HG03175 (cell line): ENCODE data around the gene DACH1.
"Not testable (repeated sequence)": the region's sequence is repeated elsewhere in the genome, so short reads cannot be mapped to it uniquely, and the experiment has no call there.

Source experiments
- ATAC-seq: cut with Tn5 transposase; IDR thresholded peaks from one replicate; pipeline ENCODE4 v1.9.1; 2021; ENCODE audit warnings: mild to moderate bottlenecking, moderate library complexity; ENCODE audit not compliant: unreplicated experiment

Gene DACH1

DNA sequence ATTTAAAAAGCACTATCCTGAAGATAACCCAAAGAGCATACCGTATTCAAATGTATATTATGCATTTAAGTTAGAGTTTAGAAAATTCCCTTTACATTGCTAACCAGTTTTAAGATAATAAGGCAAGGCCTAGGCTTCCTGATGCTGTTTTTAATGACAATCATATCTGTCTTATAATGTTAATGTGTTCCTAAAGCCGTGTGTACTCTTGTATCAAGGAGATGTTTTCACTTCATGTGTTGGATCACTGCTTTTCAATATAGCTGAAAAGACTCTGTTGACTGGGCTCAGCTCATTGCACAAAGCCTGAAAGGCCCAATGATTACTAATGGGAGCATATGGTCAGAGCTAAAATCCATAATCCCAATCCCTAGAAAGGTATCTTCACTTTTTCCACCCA, 81.6 kb downstream of the DACH1 start:
- no peak for ATAC-seq

DNA sequence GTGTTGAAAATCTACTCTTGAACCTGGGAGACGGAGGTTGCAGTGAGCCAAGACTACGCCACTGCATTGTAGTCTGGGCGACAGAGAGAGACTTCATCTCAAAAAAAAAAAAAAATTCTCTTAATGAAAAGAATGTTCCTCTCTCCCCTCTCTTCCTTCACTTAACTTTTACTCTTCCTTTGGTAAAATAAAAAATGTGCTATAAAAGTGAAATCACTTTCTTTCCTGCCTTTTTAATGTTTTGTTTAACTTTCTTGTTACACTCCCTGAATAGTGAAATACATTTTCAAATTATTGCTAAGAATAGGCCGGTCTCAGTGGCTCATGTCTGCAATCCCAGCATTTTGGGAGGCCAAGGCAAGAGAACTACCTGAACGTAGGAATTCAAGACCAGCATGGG, 86.5 kb downstream of the DACH1 start:
- no peak for ATAC-seq

- not testable (repeated sequence) for ATAC-seq
Measured at GRCh38 chr13:71778998-71779397, 88.0 kb downstream of the DACH1 start.

DNA sequence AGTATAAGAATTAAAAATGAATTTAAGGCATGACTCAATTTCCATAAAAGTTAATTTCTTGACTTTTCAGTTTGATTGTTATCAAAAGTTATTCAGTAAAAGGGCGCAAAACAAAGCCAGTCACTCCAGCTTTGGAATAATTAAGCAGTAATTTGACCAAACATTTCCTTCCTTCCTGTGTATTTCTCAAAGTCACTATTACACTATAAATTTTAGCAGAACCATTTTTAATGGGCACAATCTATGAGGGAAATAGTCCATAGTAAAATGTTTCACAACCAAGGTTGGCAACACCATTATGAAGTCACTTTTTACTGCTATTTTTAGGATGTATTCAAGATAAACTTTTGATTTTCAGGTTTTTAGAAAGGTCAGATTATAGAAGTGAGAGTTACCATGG, 91.0 kb downstream of the DACH1 start:
- ATAC-seq = no peak

DNA sequence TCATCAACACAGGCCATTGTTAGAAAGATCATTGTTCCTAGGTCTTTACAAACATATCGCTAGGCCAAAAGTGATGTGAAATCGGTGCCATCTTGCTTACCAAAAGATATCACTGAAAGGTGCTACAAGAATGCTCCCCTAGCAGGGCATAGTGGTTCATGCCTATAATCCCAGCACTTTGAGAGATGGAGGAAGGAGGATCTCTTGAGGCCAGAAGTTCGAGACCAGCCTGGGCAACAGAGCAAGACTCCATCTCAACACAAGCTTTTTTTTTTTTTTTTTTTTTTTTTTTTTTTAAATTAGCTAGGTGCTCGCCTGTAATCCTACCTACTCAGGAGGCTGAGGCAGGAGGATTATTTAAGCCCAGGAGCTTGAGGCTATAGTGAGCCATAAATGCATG, 92.1 kb downstream of the DACH1 start:
- ATAC-seq = no peak

- no peak for ATAC-seq
Measured at GRCh38 chr13:71773531-71773930, 93.5 kb downstream of the DACH1 start.

GRCh38 chr13:71772361-71772760, 94.6 kb downstream of the DACH1 start:
- no peak for ATAC-seq

- ATAC-seq = no peak
Measured at GRCh38 chr13:71771144-71771543, 95.9 kb downstream of the DACH1 start.

DNA sequence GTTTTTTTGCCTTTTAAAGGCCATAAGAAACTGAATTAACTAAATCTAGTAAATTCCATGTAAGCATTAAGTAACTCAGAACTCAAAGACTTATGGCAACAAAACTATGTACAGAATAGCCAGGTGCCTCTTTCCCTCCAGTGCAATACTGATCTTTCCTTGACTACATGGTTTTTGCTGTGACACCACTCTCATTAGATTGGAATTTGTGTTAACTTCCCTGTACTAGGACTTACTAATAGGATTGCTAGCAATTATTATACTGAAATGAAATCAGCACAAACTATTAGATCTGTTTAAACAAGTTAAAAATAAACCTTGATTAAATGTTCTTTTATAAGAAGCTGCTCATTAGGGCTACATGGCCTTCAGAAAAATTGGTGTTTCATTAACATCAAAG, 96.3 kb downstream of the DACH1 start:
- ATAC-seq = no peak

- ATAC-seq = no peak
Measured at GRCh38 chr13:71768881-71769280, 98.1 kb downstream of the DACH1 start.

GRCh38 chr13:71759651-71760511, 107.1 kb downstream of the DACH1 start:
- no peak for ATAC-seq

DNA sequence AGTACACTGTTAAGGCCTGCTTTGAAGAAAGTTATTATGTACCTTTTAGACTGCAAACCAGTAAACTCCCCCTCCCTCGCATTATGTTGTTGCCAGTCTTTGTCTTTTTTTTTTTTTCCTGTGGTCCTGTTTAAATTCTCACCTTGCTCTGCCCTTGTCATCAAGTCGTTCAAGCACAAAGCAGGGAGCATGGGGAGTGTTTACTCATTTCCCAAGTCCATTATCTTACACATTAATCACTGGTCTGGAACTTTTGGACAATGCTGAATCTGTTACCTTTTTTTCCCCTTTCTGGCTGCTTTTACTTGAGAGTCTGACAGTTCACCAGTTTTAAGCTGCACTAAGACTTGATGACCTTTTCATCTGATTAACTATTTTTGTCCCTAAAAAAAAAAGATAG, 108.2 kb downstream of the DACH1 start:
- no peak for ATAC-seq

GRCh38 chr13:71754407-71754974, 112.5 kb downstream of the DACH1 start:
- no peak for ATAC-seq

DNA sequence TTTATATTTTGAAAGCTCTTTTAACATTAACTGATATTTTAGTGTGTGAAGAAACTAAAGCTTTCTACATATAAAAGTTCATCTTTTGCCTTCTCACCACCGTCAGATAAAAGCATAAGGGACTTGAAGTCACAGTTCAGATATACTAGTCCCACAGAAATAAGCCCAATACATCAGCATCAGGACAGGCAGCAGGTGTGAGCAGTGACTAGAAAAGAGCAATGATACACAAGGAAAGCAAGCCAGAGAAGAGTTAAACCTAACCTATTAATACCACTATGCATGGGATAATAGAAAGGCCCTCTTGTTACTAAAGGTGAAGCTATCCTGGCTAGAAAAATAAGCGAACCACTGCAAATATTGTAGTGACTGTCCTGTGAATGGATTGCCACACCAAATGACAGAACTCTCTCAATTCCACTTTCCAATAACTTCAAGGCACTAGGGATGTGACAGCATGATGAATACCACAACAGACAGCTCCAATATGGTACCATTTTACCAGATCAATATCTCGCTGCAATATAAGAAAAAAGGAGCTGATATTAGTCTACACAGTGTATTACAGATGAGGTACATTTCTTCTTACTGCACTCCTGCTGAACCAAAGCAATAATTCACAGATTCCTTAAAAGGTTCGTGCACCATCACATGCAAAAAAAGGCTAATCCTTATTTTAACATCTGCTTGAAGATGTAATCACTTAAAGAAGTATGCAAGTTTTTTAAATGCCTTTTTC, 114.1 kb downstream of the DACH1 start:
- ATAC-seq = no peak

GRCh38 chr13:71751073-71751472, 115.9 kb downstream of the DACH1 start:
- ATAC-seq = no peak

- no peak for ATAC-seq
Measured at GRCh38 chr13:71730267-71730666, 136.7 kb downstream of the DACH1 start.

- no peak for ATAC-seq
Measured at GRCh38 chr13:71729441-71729840, 137.6 kb downstream of the DACH1 start.

GRCh38 chr13:71727662-71728061, 139.3 kb downstream of the DACH1 start:
- no peak for ATAC-seq

DNA sequence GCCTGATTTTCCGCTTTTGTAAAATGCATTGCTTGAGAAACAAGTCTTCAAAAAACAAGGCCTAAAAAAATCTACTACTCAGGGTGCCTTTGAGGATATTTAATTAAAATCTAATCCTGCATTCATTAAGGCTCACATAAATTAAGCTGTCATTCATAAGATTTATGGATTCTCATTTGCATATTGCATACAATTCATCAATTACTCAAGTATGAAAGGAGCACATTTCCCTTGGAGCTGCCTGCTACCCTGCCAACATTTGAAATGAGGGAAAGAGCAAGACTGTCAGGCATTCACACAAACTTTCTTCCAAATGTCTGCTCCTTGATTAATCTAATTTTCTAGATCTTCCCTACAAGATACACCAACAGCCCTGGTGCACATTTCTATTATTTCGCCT, 140.0 kb downstream of the DACH1 start:
- no peak for ATAC-seq

GRCh38 chr13:71722206-71722605, 144.8 kb downstream of the DACH1 start:
- no peak for ATAC-seq

DNA sequence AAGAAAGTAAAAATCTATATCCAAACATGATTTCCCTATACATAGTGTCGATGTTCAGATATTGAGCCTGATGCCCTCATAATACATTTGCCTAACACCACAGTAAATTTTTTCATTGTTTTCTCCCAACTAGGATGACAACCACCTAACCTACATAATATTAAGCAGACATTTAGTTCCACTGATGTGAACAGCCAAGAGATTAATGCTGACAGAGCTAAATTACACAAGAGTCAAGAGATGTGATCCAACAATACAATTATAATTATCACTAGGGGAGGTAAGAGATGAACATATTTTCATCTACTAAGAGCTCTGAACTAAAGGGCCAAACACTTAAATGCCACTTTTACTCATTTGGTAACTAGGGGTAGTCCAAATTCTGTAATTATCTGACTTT, 145.9 kb downstream of the DACH1 start:
- ATAC-seq = no peak

DNA sequence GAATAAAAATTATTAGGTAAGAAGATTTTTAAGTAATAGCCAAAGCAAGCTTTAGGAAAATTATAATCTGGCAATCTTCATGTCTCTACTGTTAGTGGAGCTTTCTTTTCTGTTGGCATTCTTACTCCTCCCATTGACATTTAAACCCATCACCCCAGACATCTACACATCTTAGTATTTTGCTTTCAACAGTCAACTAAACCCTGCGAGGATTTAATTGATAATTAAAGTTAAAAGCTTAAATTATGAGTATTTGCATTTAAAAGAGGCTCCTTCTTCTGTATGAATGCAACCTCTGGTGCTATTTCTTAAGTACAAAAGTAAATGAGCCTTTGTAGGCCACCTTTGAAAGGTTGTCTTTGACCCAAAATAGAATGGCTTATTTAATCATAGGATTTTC, 148.1 kb downstream of the DACH1 start:
- ATAC-seq = no peak
